Epithelial cell of proximal tubule (primary cell): ENCODE data around the gene PDHX. TPM values are rescaled to one million over a fixed set of nuclear protein-coding genes. Genes with fewer than 3 reads are reported as not detected.
"Not testable (repeated sequence)": the region's sequence is repeated elsewhere in the genome, so short reads cannot be mapped to it uniquely, and the experiment has no call there.

ENCODE experiments used
- DNase-seq: peaks from one replicate; pipeline ENCODE4 v3.0.0-alpha.2; 2011; ENCODE audit warnings: low read depth
- H3K4me3 ChIP-seq: 2 replicates; pipeline ENCODE4 v1.5.1; 2011; ENCODE audit warnings: low read depth, mild to moderate bottlenecking, low read length
- total RNA-seq: library from RNA; depleted of rRNA; stranded (reverse); fragments of >200 nt; gene quantifications from 2 replicates; pipeline ENCODE4 v1.2.3, GENCODE V29; 2015
- TF ChIP-seq, protein P1 (sequence below): conservative IDR thresholded peaks from 2 replicates; pipeline ENCODE4 v1.5.1; 2012; ENCODE audit warnings: low read depth, mild to moderate bottlenecking, low read length

The PDHX gene
- total RNA-seq, 1 donor from 2014 or later = 19.3 TPM

DNA sequence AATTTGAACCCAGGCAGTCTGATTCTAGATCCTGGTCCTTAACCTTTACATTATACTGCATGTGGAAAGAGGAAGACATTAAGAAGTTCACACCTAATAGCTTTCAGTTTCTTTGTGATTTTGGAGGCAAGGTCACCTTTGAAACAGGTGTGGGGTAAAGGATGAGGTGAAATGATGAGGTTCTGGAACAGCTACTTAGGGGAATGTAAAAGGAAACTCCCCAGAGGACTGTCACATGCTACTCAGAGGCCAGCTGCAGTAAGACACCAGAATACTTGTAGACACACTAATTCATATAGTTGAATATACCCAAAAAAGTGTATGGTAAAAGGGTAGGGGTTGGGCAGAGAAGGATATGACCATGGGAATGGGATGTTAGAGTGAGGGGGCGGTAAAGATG, 5.6 kb upstream of the PDHX start:
- TF ChIP-seq, protein P1, sequence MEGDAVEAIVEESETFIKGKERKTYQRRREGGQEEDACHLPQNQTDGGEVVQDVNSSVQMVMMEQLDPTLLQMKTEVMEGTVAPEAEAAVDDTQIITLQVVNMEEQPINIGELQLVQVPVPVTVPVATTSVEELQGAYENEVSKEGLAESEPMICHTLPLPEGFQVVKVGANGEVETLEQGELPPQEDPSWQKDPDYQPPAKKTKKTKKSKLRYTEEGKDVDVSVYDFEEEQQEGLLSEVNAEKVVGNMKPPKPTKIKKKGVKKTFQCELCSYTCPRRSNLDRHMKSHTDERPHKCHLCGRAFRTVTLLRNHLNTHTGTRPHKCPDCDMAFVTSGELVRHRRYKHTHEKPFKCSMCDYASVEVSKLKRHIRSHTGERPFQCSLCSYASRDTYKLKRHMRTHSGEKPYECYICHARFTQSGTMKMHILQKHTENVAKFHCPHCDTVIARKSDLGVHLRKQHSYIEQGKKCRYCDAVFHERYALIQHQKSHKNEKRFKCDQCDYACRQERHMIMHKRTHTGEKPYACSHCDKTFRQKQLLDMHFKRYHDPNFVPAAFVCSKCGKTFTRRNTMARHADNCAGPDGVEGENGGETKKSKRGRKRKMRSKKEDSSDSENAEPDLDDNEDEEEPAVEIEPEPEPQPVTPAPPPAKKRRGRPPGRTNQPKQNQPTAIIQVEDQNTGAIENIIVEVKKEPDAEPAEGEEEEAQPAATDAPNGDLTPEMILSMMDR = no peak
- no peak overlapping the region for H3K4me3 ChIP-seq
- no peak for DNase-seq

DNA sequence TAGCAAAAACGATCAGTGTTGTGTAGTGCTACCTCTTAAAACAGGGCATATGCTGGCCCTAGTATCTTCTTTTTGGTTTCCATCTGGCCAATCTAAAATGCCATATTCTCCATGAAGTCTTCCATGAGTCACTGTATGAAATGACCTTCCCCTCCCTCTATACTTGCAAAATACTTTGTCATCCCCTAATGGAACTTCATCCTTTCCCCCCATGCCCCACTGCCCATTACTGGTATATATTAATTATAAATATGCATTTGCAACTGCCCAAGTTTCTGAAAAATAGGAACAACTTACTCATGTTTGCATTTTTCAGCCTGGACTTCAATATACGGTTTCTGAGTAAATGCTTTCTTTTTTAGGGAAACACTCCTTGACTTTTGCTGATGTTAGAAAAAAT, 4.7 kb upstream of the PDHX start:
- DNase-seq = no peak
- TF ChIP-seq, protein P1 = no peak
- no peak overlapping the region for H3K4me3 ChIP-seq

DNA sequence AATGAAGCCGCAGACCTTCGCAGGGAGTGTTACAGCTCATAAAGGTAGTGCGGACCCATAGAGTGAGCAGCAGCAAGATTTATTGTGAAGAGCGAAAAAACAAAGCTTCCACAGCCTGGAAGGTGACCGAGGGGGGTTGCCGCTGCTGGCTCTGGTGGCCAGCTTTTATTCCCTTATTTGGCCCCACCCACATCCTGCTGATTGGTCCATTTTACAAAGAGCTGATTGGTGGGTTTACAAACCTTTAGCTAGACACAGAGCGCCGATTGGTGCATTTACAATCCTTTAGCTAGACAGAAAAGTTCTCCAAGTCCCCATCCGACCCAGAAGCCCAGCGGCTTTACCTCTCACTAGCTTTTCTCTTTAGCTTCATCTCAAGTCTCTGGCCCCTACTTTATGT, 2.9 kb upstream of the PDHX start:
- not testable (repeated sequence) for DNase-seq

DNA sequence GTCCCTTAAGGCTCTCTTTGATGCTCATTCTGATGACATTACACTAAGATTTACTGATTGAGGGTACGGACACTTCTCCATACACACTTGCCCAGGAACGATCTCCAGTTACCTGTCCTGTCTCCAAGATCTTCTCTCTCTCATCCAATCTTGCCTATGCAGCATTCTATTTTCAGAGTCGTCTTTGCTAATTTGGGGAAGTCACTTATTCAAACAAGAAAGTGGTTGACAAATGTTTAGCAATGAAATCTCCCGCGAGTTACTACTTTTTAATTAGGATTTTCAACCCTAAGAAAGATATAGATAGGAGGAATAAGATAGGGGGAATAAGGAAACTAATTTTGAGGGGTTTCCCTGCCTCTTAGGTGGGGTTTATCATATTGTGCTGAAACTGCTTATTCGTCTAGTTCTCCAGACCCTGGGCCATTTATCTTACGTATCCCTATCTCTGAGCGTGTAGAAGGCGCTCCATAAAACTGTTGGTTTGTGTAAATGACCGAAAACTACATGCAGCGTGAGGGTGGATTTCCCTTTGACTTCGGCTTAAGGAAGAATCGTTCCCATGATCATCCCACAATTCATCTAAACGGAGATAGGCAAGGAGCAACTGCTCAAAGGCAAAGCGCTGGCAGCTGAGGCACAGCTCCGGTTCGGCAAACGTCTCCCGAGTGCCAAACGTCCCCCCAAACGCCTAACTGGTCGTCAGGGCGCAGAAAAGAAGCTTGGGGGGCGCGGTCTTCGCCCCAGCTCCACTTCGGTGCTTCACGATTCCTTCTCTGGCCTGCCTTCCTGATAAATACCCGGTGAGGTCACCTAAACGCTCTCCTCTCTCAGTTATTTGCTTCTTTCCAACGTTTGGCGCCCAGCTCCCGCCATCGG, 1.0 kb upstream of the PDHX start:
- DNase-seq = no peak
- TF ChIP-seq, protein P1 = no peak

More for the DNA sequence above, 2.9 kb upstream of the PDHX start:
- not testable (repeated sequence) for H3K4me3 ChIP-seq

DNA sequence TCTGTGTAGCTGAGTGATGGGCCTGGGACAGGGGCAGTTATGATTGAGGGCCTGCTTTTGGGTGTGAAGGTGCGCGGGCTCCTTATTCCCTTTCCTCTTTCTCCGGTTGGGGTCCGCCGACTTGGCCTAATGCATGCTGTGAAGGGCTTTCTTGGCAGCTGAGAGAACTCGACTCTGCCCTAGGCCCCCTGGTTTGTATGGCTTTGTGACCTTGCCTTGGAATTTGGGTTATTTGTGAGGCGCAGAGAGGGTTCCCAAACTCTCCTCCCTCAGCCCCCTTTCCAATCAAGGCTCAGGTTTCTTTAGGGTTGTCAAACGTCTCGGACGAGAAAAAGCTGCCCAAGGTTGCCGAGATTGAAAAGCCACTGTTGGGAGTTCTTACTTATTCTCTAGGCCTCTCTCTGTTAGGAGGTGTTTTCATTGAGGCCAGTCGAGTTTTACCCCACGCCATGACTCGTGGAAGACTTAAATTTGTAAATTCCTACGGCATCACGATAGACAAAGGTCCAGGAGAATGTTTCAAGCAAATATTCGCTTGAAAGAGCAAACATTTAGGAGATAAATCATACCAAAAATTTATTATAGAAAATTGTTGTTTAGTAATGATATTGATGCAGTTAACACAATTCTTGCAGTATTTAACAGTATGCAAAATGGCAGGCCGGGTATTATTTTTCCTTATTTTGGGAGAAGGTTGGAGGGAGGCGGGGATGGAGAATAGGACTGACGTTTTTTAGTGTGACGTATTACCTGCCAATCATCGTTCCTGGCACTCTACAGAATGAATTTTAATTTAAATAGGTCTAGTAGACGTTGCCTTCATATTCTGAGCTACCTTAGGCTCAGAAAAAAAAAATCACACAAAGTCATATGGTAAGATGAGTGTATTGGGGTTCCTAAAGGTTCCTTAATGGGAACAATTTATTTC, 689 bp downstream of the PDHX start:
- TF ChIP-seq, protein P1 = no peak
- peak overlapping the region; percentile 79 for H3K4me3 ChIP-seq
- no peak for DNase-seq

More for the DNA sequence above, 1.0 kb upstream of the PDHX start:
- peak overlapping the region; percentile 79 for H3K4me3 ChIP-seq

DNA sequence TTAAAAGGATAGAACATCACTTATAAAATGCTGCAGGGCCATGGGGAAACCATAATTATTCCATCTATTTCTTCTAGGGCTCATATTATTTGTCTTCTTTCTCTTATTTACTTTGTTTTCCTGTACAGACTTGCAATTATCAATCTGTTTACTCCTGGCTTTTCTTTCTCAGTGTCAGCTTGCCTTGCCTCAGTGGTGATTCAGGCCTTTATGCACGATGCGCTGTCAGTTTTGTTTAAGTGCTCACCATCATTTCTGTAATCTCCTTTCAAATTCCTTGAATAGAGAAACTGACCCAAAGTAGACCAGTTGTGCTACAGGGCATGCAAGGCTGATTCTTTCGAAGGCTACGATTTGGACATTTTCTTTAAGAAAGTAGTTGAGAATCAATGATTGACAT, 4.7 kb downstream of the PDHX start:
- TF ChIP-seq, protein P1 = no peak
- no peak for DNase-seq
- no peak overlapping the region for H3K4me3 ChIP-seq

DNA sequence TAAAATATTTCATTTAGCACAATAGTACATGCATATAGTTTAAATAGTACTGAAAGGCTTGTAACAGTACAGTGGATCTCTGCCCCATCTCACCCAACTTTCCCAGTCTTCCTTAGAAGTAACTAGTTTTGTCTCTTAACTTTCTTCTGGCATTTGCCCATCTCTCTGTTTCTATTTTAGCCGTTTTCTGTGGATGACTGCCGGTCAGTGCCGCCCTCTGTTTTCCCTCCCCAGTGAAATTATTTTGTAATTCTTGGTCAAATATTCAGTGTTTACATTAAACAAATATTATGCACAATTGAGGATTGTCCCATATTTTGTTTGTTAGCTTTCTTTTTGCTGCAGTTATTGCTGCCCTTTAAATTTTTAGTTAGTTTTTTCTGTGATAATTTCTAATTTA, 8.3 kb downstream of the PDHX start:
- no peak overlapping the region for H3K4me3 ChIP-seq
- TF ChIP-seq, protein P1 = no peak
- DNase-seq = no peak
